Adipose tissue (tissue), 3 donors: Measurements from ENCODE around the gene CKAP5. TPM values are rescaled to one million over a fixed set of nuclear protein-coding genes. Genes with fewer than 3 reads are reported as not detected.
"Not testable (repeated sequence)": the region's sequence is repeated elsewhere in the genome, so short reads cannot be mapped to it uniquely, and the experiment has no call there.

Experiments used
- H3K27ac ChIP-seq: one replicate; pipeline ENCODE4 v1.5.1; 2013; ENCODE audit warnings: low read depth, low read length
- WGBS, 3 donors: extraction: QIAGEN DNeasy Blood & Tissue Kit; methylation state at CpG; one replicate each; pipeline ENCODE4 v1.1.7; 2013; 5-methylcytosine and 5-hydroxymethylcytosine counted together
- polyA plus RNA-seq, 3 donors: library from polyadenylated mRNA; stranded (reverse); fragments of 200-250 nt; gene quantifications; one replicate each; pipeline ENCODE4 v1.2.3, GENCODE V29; 2013
- donor health status: healthy with polysubstance abuse.
- donor health status: Bipolar disorder and iron deficiency.
- donor health status: healthy.

Gene CKAP5
- polyA plus RNA-seq, 3 donors, result 7.2 to 12.9 (median 12.8) TPM

DNA sequence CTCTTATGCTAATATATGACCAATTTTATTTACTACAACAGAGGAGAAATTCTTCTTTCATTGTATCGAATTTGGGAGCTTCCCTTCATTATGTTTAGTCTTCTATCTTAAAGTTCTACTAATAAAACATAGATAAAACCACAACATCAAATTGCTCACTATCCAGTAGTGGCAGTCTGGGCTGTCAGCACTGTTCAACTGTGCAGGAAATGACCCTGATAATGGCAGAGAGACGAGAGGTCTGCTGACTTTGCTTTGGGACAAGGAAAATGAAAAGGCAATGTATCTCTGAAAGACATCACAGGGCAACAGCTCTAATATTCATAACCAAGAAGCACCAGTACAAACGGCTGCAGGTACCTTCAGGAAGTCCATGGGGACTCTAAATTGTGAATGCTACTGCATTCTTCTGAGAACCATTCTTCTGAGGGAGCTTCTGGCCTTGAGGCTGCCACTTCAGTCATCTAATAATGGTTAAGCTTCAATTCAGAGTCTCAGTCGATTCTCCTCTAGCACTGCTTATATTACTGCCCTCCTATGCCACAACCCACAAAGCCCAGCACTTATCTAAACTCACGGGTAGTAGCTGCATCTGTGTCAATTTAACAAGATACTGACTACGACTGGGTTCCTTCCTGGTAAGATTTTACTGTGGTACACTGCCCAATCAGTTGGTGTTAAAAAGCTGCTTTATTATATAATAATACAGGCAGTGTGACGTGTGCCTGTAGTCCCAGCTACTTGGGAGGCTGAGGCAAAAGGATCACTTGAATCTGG lies 44.2 kb downstream of the CKAP5 start:
- WGBS, 3 donors, result 82 to 87% (median 82%) methylated on average over 7 of the region's 7 CpGs

DNA sequence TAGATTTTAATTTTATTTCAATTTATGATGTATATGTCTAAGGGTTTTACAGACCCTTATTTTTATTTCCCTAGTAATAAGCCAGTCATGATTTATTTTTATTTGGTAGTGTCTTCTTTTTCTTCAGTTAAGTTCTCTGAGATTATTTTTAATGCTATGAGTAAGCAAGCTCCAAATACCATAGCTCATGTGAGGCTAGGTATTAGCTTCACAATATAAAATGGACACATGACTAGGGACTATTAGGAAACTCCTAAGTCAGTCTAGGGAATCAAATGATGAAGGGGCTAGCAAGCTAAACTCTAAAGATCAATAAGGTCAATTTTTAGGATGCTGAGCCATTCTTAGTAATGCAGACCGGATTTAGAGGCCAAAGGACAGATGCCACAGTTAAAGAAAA lies 45.9 kb downstream of the CKAP5 start:
- no peak overlapping the region for H3K27ac ChIP-seq
- WGBS, 3 donors, result 86 to 97% (median 92%) methylated on average over 1 of the region's 1 CpG

More for the DNA sequence above, 44.2 kb downstream of the CKAP5 start:
- no peak overlapping the region for H3K27ac ChIP-seq

DNA sequence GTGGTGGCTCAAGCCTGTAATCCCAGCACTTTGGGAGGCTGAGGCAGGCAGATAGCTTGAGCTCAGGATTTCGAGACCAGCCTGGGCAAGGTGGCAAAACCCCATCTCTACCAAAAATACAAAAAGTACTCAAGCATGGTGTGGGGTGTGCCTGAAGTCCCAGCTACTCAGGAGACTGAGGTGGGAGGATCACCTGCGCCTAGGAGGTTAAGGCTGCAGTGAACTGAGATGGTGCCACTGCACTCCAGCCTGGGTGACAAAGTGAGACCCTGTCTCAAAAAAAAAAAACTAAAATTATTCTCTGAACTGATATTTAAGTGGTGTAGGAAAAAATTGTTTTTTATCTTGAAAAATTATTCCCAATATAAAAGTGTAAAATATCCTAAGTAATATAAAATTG lies 46.4 kb downstream of the CKAP5 start:
- 98 to 100% (median 98%) methylated on average over 2 of the region's 2 CpGs for WGBS, 3 donors
- H3K27ac ChIP-seq, result not testable (repeated sequence)

DNA sequence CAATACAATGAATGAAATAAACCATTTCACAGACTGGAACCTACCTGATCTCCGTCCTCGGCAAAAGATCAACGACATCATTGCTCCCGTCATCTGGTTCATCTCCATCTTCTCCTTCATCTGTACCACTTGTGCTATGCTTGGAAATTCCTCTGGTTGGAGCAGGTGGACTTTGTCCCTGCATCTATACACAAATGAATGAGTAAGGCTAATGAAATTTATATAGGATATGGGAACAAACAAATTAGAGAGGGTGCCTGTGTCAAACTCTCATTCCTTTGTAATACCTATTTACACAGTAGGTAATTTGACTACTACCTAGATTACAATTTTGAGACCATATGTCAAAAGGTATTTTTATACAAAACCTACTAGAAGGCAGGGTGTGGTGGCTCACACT lies 67.7 kb downstream of the CKAP5 start:
- 93 to 97% (median 95%) methylated on average over 4 of the region's 4 CpGs for WGBS, 3 donors
- no peak overlapping the region for H3K27ac ChIP-seq

DNA sequence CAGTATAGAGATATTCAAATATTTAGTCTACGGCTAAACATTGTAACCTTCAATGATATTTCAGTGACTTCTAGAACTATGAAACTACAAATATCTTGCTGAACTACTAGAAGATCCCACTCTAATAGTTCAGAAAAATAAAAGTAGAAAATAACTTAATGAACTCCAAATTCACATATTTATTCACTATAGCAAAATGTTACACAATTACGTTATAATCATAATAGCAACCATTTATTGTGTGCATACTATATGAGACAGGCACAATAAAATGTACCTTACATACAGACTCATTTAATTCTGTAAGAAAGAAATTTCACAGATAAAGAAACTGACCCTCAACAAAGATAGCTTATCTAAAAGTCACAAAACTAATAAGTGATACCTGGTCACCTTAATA lies 69.2 kb downstream of the CKAP5 start:
- no peak overlapping the region for H3K27ac ChIP-seq
- 96 to 100% (median 99%) methylated on average over 2 of the region's 2 CpGs for WGBS, 3 donors

DNA sequence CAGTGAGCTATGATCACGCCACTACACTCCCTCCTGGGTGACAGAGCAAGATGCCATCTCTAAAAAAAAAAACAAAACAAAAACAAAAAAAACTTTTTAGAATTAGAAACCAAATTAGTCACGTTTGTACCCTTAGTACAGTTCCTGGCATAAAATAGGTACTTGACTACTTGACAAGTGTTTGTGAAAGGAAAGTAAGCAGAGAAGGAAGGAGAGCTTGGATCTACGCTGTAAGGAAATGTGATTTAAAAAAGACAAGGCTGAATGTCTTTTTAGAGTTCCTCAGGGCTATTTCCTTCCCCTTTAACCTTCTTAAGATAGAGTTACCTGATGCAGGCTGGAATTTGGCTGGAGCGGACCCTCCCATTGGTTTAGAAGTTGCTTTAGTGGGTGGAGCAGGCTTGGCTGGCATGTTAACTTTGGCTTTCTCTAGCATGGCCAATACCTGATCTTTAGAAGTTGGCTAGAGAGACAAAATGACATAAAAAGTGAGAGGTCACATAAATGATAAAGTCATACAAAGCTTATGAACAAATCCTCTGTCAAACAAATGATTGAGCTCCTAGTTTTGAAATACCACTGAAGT lies 76.4 kb downstream of the CKAP5 start:
- no peak overlapping the region for H3K27ac ChIP-seq

DNA sequence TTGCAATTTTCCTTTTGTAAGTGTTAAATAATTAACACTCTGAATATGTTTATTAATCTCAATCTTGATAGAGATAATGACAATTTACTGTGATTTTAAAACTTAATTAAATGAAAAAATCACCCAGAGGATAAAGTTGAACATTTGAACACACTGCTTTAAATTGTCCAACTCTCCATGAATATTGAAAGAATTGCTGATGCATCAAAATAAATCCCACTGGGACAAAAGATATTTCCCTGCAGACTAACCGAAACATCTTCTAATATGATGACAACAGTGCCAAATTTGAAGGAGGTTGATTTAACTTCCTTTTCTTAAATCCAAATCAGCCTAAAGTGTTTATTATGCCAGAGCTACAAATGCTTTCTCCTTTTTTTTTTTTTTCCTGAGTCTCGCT lies 79.4 kb downstream of the CKAP5 start:
- WGBS, 3 donors, result 81 to 97% (median 86%) methylated on average over 2 of the region's 2 CpGs
- H3K27ac ChIP-seq, result no peak overlapping the region

More for the DNA sequence above, 76.4 kb downstream of the CKAP5 start:
- WGBS, 3 donors, result 90 to 93% (median 93%) methylated on average over 4 of the region's 4 CpGs

DNA sequence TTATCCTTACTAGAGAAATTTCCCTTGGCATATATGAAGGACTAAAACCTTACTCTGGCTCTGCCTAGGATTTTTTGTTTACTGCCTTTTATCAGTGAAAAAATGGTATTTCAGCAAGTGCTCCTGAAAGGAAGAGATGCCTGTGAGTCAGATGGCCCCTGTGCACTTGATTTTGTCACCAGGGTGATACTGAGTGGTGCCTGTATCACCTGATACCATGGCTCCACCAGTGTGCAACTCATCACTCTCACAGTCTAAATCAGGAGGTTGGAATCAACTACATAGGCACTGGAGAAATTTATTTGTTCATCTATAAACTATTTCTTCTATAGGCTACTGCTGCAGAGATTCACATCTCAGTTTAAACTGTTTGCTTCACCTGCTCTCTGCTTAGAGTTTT lies 83.8 kb downstream of the CKAP5 start:
- no peak overlapping the region for H3K27ac ChIP-seq

DNA sequence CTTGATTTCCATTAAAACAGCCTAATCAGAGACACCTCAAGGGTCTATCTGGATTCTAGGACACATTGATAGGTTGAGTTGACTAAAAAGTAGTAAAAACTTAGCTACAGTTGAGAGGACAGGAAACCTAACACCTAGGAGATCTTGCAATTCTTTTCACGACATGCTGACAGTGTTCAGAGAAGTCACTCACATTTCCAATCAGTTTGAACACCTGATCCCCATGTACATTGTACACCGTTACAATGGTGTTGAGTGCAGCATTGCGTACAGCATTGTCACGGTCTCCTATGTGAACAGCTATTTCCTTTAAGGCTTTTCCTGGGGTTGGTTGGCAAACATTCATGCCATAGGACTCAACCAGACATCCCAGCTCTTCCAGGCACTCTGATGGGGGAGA lies 84.3 kb downstream of the CKAP5 start:
- H3K27ac ChIP-seq, result no peak overlapping the region
- WGBS, 3 donors, result 91 to 94% (median 94%) methylated on average over 4 of the region's 4 CpGs

DNA sequence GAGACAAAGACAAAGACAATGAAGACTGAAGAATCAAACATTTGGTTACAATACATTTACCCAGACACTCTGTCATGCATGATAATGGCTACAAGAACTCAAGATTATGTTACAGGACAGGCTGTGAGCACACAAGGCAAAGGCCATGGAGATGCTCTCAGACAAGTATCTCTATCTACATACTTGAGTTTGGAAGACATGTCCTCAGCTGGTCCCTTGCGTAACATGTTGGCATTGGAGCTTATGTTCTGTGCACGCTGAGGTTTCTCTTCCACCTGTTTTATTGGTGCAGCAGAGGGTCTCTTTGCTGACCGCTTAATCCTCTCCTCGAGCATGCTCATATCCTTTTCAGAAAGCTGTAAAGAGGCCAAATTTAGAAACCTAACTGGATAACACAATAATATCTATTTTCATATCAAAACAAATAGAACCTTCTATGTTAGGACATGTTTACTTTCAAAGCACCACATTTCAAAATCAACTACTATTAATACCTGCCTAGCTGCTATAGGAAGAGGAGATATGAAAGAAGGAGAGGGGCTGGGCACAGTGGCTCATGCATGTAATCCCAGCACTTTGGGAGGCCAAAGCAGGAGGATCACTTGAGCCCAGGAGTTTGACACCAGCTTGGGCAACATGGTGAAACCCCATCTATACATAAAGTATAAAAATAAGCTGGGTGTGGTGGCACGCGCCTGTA lies 85.5 kb downstream of the CKAP5 start:
- no peak overlapping the region for H3K27ac ChIP-seq
- 95 to 97% (median 96%) methylated on average over 6 of the region's 6 CpGs for WGBS, 3 donors

DNA sequence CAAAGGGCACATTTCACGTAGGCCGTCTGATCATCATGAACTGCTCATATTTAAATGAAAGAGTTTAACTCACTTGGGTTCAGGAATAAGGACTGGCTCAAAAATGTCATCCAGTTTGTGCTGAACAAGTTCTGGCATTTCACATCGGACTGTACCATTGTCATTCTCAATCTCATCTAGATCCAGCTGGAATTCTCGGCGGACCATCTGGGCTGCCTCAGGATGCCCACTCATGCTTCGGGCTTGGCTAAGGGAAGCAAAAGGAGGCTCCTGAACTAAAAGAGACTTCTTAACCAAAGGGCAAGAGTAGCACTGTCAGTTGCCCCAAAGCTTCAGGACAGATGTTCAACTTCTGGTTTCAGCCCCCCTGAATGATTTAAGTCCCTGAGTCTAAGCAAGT lies 86.9 kb downstream of the CKAP5 start:
- 97 to 99% (median 97%) methylated on average over 6 of the region's 6 CpGs for WGBS, 3 donors
- no peak overlapping the region for H3K27ac ChIP-seq

DNA sequence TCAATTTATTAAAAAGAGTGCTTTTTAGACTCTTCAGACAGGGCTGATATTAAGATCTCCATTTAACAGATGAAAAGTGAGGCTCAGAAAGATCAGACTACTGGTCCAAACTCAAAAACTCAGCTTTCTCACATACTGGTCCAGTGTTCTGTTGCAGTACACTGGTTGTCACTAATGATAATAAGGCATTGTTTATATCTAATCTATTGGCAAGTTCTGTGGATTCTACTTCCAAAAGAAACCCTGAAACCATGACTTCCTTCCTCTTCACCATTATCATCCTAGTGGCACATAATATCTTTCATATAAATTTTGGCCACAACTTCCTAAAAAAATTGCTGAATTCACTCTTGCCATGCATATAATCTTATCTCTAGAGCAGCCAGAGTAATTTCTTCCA lies 90.1 kb downstream of the CKAP5 start:
- no peak overlapping the region for H3K27ac ChIP-seq

DNA sequence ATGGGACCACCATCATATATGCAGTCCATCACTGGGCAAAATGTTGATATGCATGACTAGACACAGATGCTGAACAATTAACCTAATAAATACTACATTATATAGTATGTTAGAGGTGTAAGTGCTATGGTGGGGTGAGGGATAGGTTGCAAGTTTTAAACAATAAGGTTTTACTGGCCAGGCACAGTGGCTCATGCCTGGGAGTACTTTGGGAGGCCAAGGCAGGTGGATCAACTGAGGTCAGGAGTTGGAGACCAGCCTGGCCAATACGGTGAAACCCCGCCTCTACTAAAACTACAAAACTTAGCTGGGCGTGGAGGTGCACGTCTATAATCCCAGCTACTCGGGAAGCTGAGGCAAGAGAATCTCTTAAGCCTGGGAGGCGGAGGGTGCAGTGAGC lies 98.9 kb downstream of the CKAP5 start:
- H3K27ac ChIP-seq, result no peak overlapping the region
- 93 to 97% (median 94%) methylated on average over 6 of the region's 6 CpGs for WGBS, 3 donors

DNA sequence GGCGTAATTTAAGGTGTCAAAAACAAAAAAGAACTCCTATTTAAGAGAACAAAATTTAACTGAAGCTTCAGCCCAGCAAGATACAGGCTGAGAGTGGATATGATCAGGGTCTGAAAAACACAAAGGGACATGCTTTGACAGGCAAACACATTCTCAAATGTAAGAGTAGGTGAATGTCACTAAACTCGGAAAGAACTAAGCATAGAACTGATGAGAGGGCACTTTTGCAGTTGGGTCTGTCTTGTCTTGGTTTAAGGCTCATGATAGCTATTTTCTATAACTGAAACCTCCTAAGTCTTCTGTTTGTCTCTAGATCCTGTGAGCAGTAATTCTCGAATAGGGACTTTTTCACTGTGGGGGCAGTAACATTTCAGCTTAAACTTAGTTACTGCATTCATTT lies 100.1 kb downstream of the CKAP5 start:
- no peak overlapping the region for H3K27ac ChIP-seq
- 89 to 93% (median 92%) methylated on average over 3 of the region's 3 CpGs for WGBS, 3 donors

DNA sequence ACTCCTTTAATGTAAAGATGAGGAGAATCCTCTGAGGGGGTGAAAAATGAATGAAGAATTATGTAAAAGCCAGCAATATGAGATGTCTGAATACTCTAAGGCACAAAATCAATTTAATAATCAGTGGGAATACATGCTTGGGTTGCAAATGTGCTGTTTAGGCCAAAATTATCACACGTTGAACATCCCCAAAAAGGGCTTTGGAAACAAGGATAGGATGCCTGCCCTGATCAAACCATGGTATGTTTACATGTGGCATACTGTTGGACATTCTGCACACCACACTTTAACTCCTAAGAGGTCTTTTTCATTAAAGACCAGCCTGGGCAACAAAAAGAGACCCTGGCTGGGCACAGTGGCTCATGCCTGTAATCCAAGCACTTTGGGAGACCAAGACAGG lies 100.8 kb downstream of the CKAP5 start:
- H3K27ac ChIP-seq, result no peak overlapping the region
- WGBS, 3 donors, result 75 to 89% (median 83%) methylated on average over 1 of the region's 1 CpG

DNA sequence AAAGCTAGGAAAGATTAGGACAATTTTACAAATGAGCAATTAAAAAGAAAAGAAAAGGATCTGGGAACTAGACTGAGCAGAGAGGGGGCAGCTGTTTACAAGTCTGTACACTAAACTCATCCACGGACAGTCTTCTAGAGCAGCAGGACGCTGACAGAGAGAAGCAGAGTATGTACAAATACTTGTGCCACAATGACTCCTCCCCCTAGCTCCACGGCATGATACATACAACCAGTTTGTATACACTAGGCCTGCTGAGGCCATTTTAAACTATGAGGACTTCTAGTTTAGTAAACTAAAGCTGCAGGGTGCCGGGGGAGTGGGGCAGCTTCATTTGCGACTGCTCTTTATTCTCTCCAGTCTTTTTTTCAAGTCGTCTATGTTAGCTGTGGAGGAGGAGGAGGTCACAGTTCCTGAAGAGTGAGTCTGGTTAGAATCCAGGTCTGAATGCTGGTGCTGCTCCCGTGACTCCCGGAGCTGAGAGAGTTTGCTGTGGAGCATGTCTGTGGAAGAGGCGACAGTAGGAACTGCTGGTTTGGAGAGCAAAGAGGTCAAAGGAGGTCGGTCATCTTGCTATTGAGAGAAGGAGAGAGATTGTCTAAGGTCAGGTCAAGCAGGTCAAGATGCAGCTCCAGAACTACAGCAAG lies 102.3 kb downstream of the CKAP5 start:
- 76 to 81% (median 77%) methylated on average over 10 of the region's 10 CpGs for WGBS, 3 donors
- H3K27ac ChIP-seq, result no peak overlapping the region

DNA sequence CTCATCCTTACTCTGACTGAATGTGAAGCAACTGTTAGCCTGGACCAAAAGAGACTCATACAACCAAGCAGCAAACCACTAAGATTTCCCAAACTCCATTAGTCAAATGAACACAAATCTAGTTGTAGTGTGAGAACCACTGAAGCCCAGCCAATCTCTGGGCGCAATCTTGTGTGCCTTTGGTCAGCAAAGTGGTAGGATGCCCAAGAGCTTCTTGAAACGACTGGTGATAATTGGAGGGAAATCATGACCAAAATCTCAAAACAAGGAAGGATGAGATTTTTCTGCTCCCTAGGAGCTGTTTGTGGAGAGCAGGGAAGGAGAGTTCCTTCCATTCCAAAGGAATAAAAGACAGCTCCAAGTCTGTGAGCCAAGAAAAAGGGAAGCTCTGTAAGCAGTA lies 103.0 kb downstream of the CKAP5 start:
- WGBS, 3 donors, result 84 to 98% (median 89%) methylated on average over 2 of the region's 2 CpGs
- no peak overlapping the region for H3K27ac ChIP-seq

DNA sequence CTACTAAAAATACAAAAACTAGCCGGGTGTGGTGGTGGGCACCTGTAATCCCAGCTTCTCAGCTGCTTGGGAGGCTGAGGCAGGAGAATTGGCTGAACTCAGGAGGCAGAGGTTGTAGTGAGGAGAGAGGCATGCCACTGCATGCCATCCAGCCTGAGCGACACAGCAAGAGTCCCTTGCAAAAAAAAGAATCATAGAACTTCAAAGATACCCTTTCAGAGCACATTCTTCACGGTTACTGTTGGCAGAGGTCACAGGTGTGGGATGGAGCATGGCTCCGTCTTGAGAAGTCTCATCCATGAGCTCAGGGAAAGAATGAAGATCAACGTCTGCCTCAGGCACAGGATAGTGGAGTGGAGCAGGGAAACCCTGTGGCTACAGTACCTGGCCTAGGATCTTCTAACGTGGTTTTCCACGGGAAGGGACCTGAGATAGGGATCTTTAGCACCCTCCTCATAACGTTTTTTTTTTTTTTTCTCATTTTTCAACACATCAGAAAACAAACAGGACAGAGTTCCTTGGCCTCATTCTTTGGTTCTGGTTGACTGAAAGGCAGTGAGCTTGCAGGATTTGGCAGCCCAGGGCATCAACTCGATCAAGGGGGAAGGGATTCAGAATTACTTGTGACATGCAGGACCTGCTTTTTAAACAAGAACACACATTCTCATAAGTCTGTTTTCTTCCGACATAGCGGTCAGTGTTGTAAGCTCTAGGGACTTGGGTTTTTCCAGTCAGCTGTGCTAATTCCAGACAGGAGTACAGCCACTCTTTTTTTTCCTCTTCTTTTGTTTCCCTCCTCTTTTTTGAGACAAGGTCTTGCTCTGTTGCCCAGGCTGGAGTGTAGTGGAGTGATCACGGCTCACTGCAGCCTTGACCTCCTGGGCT lies 104.2 kb downstream of the CKAP5 start:
- H3K27ac ChIP-seq, result no peak overlapping the region
- WGBS, 3 donors, result 72 to 80% (median 74%) methylated on average over 12 of the region's 12 CpGs
